CD4-positive, alpha-beta T cell treated with Interleukin-17A for 4 hours (primary cell): ENCODE measurements around the gene TM4SF5.
A peak's percentile ranks its signal among the peaks of the same experiment; 100 is the strongest.

ENCODE experiments used
- DNase-seq: peaks from one replicate; pipeline ENCODE4 v3.0.0-alpha.2; 2020; ENCODE audit warnings: mixed read lengths

TM4SF5 gene

GRCh38 chr17:4771519-4772234 is at the start of gene TM4SF5:
Gene TM4SF5 (plus strand): TSS chr17:4771886. CDS start chr17:4771923, 37 bp downstream.
- DNase-seq: no peak

- no peak for DNase-seq
Measured at GRCh38 chr17:4722678-4723240, 48.9 kb upstream of the TM4SF5 start.

- no peak for DNase-seq
Measured at GRCh38 chr17:4724650-4725049, 47.0 kb upstream of the TM4SF5 start.

GRCh38 chr17:4725646-4726310 is 45.9 kb upstream of the TM4SF5 start:
- DNase-seq: no peak

- DNase-seq: no peak
Measured at GRCh38 chr17:4728124-4728523, 43.6 kb upstream of the TM4SF5 start.

- DNase-seq: no peak
Measured at GRCh38 chr17:4733073-4733531, 38.6 kb upstream of the TM4SF5 start.

GRCh38 chr17:4734857-4735475 is 36.7 kb upstream of the TM4SF5 start:
- DNase-seq: no peak

GRCh38 chr17:4735876-4736651 is 35.6 kb upstream of the TM4SF5 start:
- DNase-seq: no peak

- peak; percentile 51 for DNase-seq
Measured at GRCh38 chr17:4738136-4739121, 33.3 kb upstream of the TM4SF5 start.

- peak; percentile 76 for DNase-seq
Measured at GRCh38 chr17:4739122-4740024, 32.3 kb upstream of the TM4SF5 start, which contains the start of the genes CXCL16 and ZMYND15. Gene CXCL16 (minus strand): TSS chr17:4739928. CDS start chr17:4739339, 589 bp downstream. Gene ZMYND15 (plus strand): TSS chr17:4739833. CDS start chr17:4740549, 716 bp downstream.

- no peak for DNase-seq
Measured at GRCh38 chr17:4740025-4740351, 31.7 kb upstream of the TM4SF5 start.

- no peak for DNase-seq
Measured at GRCh38 chr17:4740584-4740983, 31.1 kb upstream of the TM4SF5 start.

GRCh38 chr17:4741544-4741943 is 30.1 kb upstream of the TM4SF5 start:
- no peak for DNase-seq

GRCh38 chr17:4742133-4742532 is 29.6 kb upstream of the TM4SF5 start:
- DNase-seq: no peak

GRCh38 chr17:4742629-4743028 is 29.1 kb upstream of the TM4SF5 start:
- DNase-seq: no peak

- DNase-seq: no peak
Measured at GRCh38 chr17:4743216-4743615, 28.5 kb upstream of the TM4SF5 start.

- no peak for DNase-seq
Measured at GRCh38 chr17:4743898-4744297, 27.8 kb upstream of the TM4SF5 start.

GRCh38 chr17:4744999-4745969 is 26.4 kb upstream of the TM4SF5 start:
- DNase-seq: no peak

- DNase-seq: peak; percentile 60
Measured at GRCh38 chr17:4747847-4748246, 23.8 kb upstream of the TM4SF5 start.
